ENCODE data around the gene CPZ. TPM values are rescaled to one million over a fixed set of nuclear protein-coding genes. Genes with fewer than 3 reads are reported as not detected.
"Not testable (repeated sequence)": the region's sequence is repeated elsewhere in the genome, so short reads cannot be mapped to it uniquely, and the experiment has no call there.

The CPZ gene
- total RNA-seq, 1 donor from 2014 or later = not detected

DNA sequence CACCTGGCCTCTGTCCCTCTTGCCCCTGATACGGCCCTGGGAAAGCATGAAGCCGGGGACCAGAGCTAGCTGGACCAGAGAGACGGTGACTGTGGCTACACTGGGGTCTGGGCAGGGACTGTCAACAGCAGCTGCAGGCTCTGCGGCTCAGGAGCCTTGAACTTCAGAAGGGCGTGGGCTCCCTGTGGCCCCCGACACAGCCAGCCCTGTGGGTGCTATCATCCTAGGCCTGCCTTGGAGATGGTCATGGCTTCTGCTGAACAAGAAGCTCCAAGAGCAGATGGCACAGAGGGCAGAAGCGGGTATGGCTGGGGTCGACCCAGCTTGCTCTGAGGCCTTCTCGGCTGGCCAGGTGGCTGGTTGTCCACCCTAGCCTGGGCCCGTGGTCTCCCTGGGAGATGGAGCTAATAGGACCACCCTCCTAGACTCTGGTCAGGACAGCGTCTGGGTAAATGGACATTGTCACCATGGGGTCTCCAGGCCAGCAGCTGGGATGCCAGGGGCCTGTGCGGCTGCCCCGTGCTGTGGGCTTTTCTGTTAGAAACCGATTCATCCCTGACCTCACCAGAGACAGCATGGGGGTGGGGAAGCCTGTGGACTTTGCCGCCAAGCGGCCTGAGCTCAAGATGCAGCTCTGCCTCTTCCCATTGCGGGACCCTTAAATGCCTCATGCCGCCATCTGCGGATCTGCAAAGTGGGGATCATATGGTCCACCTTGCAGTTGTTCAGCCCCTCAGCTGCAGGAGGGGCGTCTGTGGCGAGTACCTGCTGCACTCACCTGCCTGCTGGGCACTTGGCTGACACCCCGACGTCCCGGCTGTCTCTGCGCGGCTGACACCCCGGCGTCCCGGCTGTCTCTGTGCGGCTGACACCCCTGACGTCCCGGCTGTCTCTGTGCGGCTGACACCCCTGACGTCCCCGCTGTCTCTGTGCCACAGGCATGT is 21.1 kb downstream of the CPZ start:
- no peak for DNase-seq

DNA sequence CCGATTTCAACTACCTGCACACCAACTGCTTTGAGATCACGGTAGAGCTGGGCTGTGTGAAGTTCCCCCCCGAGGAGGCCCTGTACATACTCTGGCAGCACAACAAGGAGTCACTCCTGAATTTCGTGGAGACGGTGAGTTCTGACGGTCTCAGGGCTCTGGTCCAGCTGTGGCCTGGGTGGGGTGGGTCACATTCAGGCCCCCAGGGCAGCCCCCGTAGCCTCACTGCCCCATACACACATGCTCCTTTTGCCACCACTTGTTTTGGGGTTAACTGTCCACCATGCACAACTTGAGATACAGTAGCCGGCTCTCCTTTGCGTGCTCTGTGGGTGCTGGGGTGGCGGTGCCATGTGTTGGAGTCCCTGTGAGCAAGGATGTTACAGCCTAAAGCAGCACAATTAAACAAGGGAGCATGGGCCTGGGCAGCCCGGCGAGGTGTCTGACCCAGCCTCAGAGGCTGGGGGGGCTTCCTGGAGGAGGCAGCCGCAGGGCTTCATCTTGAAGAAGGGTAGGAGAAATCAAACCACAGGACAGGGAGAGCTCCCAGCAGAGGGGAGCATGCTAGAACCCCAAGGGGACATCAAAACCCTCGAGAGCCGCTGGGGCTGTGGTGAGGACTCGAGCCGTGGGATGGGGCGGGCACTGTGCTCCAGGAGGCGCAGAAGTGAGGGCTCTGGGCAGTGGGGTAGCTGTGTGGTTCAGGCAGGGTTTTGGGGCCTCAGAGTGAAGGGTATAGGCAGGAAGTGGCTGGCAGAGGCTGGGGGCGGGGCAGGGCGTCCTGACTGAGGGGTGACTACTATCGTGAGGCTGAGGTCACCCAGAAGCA is 22.0 kb downstream of the CPZ start:
- DNase-seq = no peak

DNA sequence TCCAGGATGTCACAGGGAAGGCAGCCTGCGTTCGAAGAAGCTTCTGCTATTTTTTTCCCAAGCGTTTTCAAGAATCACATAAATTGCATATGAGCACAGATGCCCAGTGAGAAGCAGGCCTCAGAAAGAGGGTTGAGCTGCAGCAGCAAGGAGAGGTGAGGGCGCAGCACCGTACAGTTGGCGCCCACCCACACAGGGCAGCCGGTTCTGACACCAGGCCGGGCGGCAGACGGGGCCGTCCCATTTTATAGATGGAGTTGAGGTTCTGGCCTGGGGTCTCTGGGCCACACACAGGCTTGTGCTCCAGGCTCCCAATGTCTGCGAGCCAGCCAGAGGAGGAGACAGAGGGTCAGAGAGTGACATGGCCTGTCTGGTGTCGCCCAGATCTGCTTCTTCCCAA is 22.8 kb downstream of the CPZ start:
- no peak for DNase-seq

DNA sequence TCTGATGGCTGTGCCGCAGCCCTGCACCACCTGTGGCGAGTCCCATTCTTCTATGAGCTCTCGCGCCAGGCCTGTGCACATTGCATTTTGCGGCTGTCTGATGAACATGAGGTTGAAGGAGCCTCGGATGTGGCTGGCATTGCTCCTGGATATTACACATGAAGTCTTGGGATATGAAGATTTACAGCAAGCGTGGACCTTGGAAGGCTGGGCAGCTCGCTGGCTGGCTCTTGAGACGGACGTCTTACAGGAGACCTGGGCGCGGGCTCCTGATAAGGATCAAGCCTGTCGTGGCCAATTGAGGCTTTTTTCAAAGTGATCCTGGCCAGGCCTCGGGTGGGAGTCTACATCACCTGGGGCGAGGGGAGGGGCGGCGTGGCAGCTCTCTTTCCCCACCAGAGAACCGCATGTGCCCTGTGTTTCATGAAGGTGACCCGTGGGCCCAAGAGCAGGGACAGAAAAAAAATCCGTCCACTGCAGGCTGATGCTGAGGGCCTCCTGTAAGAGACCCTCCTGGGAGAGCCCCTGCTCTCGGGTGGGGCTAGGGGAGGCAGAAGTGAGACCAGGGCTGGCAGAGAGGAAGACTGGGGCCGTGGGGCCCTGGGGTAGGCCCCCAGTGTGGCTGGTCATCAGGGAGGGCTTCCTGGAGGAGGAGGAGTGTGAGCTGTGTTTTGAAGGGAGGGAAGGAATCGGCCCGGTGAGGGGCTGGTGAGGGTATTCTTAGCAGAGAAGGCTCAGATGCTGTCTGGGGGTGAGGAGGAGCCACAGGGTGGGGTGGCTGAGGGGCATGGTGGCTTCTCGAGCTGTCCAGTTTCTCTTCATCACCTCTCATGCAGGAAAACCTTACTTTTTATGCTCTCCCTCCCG is 23.6 kb downstream of the CPZ start:
- no peak for DNase-seq

DNA sequence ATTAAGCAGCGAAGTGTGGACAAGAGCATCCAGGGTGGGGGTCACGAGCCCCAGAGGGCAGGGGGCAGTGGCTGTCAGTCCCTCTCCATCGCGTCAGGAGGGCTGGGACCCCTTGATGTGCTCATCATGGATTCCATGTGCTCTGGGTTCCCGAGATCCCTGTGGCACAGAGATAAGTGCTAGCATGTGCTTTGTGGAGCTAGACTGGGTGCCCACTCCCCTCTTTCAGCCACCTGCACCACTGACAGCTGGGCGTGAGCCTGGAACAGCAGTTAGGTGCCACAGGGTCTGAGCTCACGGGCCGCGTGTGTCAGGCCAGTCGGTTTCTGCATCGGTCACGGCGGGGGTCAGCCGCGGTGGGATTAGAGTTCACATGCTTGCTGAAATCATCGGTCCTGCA is 24.3 kb downstream of the CPZ start:
- no peak for DNase-seq

DNA sequence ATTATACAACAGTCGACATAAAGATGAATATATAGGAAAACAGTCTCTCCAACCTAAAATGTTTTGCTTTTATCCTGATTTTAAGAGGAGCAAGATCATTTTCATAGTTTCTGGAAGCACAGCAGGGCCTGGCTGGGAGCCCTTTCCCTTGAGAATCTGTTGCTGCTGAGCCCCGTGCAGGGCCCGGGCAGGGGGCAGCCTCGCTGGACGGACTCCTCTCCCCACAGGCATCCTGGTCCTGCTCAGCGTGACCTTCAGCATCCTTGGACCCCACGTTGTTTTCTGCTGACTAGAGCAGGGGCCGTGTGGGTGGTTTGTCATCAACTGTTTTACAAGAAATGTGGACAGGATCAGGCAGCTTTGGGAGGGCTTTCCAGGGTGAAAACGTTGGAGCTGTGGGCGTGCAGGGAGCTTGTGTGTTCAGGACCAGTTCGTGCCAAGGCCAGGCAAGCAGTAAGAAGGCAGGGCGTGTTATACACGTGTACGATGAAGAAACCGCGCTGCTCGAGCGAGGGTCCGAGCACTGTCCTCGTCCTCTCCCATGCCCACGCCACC is 25.0 kb downstream of the CPZ start:
- DNase-seq = no peak

DNA sequence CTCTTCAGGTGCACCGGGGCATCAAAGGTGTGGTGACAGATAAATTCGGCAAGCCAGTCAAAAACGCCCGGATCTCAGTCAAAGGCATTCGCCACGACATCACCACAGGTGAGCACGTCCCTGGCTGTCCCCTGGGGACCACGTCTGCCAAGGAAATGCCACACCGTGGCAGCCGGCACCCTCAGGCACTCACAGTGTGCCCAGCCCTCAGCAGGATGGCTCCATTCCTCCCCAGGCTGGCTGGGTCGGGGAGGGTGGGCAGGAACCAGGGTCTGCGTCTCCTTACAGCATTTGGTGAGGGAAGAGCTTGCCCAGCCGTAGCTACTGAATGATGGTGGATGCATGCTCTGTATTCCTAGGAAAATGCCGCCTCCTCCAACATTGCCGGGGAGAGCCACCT is 25.9 kb downstream of the CPZ start:
- DNase-seq = no peak

DNA sequence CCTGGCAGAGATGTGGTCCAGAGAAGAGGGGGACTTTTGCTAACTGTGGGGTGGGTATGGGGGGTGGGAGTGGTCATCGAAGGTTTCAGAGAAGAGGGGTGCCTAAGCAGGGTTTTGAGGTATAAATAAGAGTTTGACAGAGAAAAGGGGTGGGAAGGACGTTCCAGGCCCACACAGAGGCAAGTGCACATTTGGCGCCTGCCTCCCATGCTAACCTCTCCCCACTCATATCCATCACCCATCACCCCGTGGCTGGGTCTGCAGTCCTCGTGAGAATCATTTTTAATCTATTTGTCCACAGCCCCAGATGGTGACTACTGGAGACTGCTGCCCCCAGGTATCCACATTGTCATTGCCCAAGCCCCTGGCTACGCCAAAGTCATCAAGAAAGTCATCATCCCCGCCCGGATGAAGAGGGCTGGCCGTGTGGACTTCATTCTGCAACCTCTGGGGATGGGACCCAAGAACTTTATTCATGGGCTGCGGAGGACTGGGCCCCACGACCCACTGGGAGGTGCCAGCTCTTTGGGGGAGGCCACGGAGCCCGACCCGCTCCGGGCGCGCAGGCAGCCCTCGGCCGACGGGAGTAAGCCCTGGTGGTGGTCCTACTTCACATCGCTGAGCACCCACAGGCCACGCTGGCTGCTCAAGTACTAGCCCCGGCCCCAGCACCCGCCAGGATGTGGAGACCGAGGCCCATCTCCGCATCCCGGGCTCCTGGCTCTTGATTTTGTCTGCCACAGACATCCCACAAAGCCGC is 26.6 kb downstream of the CPZ start:
- no peak for DNase-seq

DNA sequence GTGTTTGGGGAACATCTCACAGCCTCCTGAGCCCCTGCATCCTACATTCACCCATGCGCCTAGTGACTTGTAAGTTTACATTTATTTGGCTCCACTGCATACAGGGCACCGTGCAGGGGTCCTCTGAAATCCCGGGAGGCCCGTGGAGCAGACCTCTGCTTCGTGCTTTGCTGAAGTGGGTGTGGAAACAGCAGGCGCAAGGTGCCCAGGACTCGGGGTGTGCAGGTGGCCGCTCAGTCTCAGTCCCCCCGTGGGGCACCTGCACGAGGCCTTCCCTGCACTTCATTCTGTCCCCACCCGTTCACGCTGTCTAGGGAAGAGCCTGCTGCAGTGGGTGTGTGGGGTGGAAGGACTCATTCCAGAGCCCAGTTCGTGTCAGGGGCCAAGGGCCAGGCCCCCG is 28.6 kb downstream of the CPZ start:
- DNase-seq = not testable (repeated sequence)

DNA sequence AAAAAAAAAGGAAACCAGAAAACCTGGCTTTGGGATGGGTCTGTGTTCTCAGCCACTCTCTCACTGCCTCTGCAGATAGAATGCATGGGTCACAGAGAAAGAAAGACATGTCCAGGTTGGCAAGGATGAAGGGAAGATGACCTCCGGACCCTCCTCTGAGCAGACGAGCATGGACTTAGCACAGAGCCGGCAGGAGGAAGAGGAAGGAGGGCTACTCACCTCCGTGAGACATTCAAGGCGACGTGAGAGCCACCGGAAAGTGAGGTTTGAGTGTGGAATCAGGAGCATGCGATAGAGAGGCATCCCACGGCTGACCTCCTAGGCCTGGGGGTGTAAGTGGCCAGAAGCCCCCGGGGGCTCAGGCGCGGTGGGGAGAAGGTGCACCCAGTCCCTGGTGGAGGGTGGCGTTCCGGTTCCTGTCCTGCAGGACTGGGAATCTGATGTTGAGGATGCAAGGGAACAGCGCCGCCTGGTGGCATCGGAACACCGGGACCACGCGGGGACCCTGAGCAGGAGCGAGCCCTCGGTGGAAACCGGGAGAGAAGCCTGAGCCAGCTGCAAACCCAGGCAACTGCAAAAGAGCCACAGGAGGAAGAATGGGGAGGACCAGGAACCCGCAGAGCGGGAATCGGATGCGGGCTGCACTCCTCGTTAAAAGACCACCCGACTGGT is 32.2 kb downstream of the CPZ start:
- DNase-seq = not testable (repeated sequence)

DNA sequence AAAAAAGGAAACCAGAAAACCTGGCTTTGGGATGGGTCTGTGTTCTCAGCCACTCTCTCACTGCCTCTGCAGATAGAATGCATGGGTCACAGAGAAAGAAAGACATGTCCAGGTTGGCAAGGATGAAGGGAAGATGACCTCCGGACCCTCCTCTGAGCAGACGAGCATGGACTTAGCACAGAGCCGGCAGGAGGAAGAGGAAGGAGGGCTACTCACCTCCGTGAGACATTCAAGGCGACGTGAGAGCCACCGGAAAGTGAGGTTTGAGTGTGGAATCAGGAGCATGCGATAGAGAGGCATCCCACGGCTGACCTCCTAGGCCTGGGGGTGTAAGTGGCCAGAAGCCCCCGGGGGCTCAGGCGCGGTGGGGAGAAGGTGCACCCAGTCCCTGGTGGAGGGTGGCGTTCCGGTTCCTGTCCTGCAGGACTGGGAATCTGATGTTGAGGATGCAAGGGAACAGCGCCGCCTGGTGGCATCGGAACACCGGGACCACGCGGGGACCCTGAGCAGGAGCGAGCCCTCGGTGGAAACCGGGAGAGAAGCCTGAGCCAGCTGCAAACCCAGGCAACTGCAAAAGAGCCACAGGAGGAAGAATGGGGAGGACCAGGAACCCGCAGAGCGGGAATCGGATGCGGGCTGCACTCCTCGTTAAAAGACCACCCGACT is 37.8 kb downstream of the CPZ start:
- DNase-seq = not testable (repeated sequence)

DNA sequence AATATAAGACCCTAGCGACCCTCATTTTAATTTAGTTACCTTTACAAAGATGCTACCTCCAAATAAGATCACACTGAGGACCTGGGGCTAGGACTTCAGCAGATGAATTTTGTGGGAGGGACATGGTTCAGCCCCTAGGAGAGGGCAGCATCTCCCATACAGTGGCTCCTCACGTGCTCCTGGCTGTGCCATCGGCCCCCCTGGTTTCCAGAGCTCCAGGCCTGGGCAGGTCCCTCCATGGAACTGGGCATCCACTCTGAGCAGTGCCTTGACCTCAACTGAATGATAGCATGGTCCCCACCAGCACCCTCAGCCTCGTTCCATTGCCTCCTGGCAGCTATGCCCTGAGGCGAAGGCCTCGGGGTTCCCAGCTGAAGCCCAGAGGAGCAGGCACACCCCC is 39.3 kb downstream of the CPZ start:
- not testable (repeated sequence) for DNase-seq

DNA sequence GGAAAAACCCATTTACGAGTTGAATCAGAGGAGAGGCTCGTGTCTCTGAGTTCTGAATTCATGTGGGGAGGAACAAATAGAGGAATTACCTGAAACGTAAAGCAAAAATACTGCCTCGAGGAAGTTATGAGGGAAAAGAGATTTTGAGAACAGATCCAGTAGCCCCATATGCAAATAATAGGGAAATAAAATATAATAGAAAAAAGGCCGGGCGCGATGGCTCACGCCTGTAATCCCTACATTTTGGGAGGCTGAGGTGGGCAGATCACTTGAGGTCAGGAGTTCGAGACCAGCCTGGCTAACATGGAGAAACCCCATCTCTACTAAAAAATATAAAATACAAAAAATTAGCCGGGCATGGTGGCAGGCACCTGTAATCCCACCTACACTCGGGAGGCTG is 42.2 kb downstream of the CPZ start:
- DNase-seq = not testable (repeated sequence)

DNA sequence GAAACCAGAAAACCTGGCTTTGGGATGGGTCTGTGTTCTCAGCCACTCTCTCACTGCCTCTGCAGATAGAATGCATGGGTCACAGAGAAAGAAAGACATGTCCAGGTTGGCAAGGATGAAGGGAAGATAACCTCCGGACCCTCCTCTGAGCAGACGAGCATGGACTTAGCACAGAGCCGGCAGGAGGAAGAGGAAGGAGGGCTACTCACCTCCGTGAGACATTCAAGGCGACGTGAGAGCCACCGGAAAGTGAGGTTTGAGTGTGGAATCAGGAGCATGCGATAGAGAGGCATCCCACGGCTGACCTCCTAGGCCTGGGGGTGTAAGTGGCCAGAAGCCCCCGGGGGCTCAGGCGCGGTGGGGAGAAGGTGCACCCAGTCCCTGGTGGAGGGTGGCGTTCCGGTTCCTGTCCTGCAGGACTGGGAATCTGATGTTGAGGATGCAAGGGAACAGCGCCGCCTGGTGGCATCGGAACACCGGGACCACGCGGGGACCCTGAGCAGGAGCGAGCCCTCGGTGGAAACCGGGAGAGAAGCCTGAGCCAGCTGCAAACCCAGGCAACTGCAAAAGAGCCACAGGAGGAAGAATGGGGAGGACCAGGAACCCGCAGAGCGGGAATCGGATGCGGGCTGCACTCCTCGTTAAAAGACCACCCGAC is 43.5 kb downstream of the CPZ start:
- DNase-seq = not testable (repeated sequence)

DNA sequence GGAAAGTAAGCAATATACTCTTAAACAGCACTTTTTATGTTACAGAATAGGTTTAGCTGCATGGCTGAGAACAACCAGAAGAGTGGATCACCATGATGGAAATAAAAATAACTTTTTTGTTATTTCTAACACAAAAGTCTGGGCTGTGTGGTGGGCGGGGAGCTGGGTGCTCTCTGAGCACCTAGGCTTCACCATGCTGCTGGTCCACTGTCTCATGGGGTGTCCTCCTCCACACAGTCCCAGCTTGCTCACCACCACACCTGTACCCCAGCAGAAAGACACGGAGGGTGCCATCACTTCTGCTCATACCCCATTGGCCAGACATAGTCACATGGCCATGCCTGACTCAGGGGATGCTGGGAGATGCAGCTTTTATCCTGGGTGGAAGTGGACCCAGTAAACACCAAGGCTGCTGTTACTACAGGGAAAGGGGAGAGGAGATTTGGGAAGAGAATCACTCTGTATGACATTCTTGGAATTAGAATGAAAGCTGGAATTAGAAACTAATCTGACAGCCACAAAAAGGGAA is 45.0 kb downstream of the CPZ start:
- no peak for DNase-seq

DNA sequence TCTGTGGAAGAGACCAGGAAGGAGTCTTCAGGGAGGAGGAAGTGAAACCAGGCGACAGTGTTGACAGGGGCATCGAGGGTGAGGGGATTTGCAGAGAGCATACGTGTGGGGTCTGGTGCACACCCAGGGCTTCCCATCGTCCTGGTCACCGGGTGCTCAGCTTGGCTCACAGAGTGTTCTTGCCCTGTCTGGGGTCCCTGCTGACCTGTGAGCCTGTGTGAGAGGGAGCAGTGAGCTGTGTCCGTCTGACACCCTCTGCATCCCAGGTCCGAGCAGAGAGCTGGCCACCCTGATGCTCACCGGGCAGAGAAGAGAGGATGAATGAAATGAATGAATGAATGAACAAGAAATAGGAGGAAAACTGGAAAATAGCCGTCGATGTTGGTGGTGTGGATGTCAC is 46.5 kb downstream of the CPZ start:
- no peak for DNase-seq

DNA sequence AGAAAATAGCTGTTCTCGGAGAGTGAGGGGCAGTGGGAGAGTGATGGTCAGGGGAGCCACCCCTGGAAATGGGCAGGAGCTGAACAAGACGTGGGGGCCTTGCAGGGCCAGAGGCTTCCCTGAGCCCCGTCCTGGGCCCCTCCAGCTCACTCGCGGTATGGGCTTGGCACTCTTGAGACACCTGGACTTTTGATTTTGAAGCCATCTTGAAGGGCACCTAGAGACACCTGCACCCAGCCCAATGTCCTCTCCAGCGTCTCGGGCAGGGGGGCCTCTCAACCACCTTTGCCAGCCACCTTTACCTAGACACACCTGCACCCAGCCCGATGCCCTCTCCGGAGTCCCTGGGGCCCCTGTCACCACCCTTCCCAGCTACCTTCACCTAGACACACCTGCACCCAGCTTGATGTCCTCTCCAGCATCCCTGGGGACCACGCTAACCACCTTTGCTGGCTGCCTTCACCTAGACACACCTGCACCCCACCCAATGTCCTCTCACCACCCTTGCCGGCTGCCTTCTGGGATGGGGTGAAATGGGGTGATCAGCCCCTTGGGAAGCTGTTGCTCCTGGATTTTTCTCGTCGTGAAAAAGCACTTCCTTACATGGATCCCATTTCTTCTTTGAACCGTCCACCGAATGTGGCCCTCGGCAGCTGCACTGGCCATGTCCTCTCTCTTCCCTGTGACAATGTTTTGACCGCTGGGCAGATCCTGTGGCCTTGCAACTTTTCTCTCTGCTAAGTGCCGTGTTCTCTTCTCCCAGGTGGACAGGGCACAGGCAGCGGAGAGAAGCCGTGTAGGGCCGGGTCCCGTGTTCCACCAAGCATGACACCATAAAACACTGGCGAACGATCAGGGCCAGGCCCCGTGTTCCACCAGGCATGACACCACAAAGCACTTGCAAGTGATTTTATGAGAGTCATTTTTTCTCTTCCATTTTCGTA is 47.5 kb downstream of the CPZ start:
- DNase-seq = no peak

DNA sequence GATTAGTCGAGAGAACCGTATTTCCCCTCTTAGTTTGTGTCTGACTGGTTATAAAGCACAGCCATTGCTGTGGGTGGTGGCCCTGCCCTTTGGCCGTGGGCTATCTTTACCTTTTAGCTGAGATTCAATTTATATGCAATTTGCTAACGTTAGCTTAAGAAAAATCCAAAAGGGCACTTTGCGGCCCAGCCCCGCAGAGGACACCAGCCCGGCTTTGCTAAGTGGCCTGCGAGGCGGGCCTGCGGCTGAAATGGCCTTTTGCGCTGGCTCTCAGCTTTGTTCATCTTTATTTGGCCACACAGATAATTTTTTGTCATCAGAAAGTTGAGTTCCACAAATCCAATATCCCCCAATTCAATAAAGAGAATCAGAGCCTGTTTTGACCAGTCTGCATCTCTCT is 48.3 kb downstream of the CPZ start:
- DNase-seq = no peak

All from dermis blood vessel endothelial cell (primary cell).